HUES6 (cell line): ENCODE results near the gene WARS2.

Experiments
- H3K27ac ChIP-seq: 2 replicates; pipeline ENCODE4 v1.7.0; 2013; ENCODE audit warnings: low read depth, mild to moderate bottlenecking, low read length, inconsistent platforms
- H3K27me3 ChIP-seq: 2 replicates; pipeline ENCODE4 v1.6.1; 2013; ENCODE audit warnings: low read length; ENCODE audit not compliant: control insufficient read depth, insufficient read depth
- H3K36me3 ChIP-seq: 2 replicates; pipeline ENCODE4 v1.6.1; 2013; ENCODE audit warnings: low read length; ENCODE audit not compliant: control insufficient read depth, insufficient read depth
- H3K4me1 ChIP-seq: 2 replicates; pipeline ENCODE4 v1.6.1; 2013; ENCODE audit warnings: low read length; ENCODE audit not compliant: control insufficient read depth, insufficient read depth
- H3K4me3 ChIP-seq: 2 replicates; pipeline ENCODE4 v1.5.1; 2013; ENCODE audit warnings: low read depth, low read length
- H3K9ac ChIP-seq: one replicate; pipeline ENCODE4 v1.6.1; 2013; ENCODE audit warnings: mild to moderate bottlenecking, low read length
- H3K9me3 ChIP-seq: 2 replicates; pipeline ENCODE4 v1.6.1; 2013; ENCODE audit warnings: low read depth, low read length; ENCODE audit not compliant: control insufficient read depth, insufficient read depth

WARS2 gene

DNA sequence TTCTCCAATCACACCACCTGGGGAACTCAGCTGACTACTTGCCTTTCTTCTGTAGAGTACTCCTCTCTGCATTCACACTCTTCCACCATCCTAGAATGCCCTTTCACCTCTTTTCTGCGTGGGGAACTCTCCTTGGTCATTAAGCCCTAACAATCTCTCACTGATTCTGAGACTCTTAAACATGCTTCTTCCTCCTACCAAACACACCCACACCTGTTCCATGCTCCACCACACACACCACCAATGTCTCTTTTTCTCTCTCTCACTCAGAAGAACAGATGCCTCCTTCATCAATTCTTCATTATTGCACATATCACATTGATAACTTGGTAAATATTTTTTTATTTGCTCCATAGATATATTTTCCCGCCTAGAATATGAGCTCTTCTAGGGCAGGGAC is 53.6 kb downstream of the WARS2 start:
- H3K27me3 ChIP-seq: no peaks in the 10 kb centered on the region
- peaks cover 6% of the 10 kb centered on the region; the same call in 1 of the 2 replicates for H3K4me1 ChIP-seq
- H3K9me3 ChIP-seq: no peaks in the 10 kb centered on the region; the same call in 1 of the 2 replicates
- H3K4me3 ChIP-seq: no peak overlapping the region
- no peaks in the 10 kb centered on the region for H3K36me3 ChIP-seq
- no peak overlapping the region for H3K27ac ChIP-seq
- H3K9ac ChIP-seq: no peak overlapping the region

- Histone ChIP-seq H3K27ac (no peak overlapping the region), H3K4me3 (no peak overlapping the region), H3K4me1 (peaks cover 15% of the 10 kb centered on the region), H3K27me3 (no peaks in the 10 kb centered on the region), H3K36me3 (no peaks in the 10 kb centered on the region), H3K9me3 (no peaks in the 10 kb centered on the region), H3K9ac (no peak overlapping the region)
Measured at GRCh38 chr1:119084798-119085197, 55.7 kb downstream of the WARS2 start.

- Histone ChIP-seq H3K4me1 (peaks cover 15% of the 10 kb centered on the region), H3K36me3 (no peaks in the 10 kb centered on the region)
Measured at GRCh38 chr1:119083980-119084379, 56.5 kb downstream of the WARS2 start.

GRCh38 chr1:119083479-119083878 is 57.0 kb downstream of the WARS2 start:
- Histone ChIP-seq H3K27ac (no peak overlapping the region), H3K4me1 (peaks cover 15% of the 10 kb centered on the region), H3K4me3 (no peak overlapping the region), H3K27me3 (no peaks in the 10 kb centered on the region), H3K9me3 (no peaks in the 10 kb centered on the region), H3K9ac (no peak overlapping the region), H3K36me3 (no peaks in the 10 kb centered on the region)

More at GRCh38 chr1:119083980-119084379, 56.5 kb downstream of the WARS2 start:
- Histone ChIP-seq H3K4me3 (no peak overlapping the region), H3K9ac (no peak overlapping the region), H3K9me3 (no peaks in the 10 kb centered on the region), H3K27me3 (no peaks in the 10 kb centered on the region), H3K27ac (no peak overlapping the region)

GRCh38 chr1:119081700-119082099 is 58.8 kb downstream of the WARS2 start:
- Histone ChIP-seq H3K36me3 (no peaks in the 10 kb centered on the region), H3K9ac (no peak overlapping the region), H3K4me3 (no peak overlapping the region), H3K27ac (no peak overlapping the region), H3K9me3 (no peaks in the 10 kb centered on the region), H3K4me1 (peaks cover 9% of the 10 kb centered on the region), H3K27me3 (no peaks in the 10 kb centered on the region)

DNA sequence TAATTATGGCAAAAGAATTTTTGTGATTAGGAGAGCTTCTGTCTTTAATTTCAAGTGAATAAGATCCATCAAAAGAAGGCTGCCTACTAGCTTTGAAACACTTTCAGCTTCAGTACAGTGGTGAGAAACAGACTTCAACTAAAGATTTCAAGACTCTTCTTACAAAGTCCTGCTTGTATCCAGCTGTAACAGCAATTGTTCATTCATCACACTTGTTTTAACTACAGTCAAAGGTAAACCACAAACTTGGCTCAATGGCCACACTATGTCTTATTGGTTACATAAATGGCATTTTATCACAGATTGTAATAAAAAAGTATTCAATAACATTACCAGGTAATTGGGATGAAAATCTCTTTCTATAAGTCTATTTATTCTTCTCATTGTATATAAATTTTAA is 59.2 kb downstream of the WARS2 start:
- no peaks in the 10 kb centered on the region for H3K27me3 ChIP-seq
- H3K27ac ChIP-seq: no peak overlapping the region
- H3K36me3 ChIP-seq: no peaks in the 10 kb centered on the region
- no peak overlapping the region for H3K4me3 ChIP-seq
- peaks cover 9% of the 10 kb centered on the region for H3K4me1 ChIP-seq
- no peaks in the 10 kb centered on the region for H3K9me3 ChIP-seq
- H3K9ac ChIP-seq: no peak overlapping the region

- no peaks in the 10 kb centered on the region for H3K27me3 ChIP-seq
- peaks cover 9% of the 10 kb centered on the region for H3K4me1 ChIP-seq
- H3K9ac ChIP-seq: no peak overlapping the region
- no peaks in the 10 kb centered on the region for H3K9me3 ChIP-seq
- no peak overlapping the region for H3K4me3 ChIP-seq
- no peak overlapping the region for H3K27ac ChIP-seq
- no peaks in the 10 kb centered on the region for H3K36me3 ChIP-seq
Measured at GRCh38 chr1:119080586-119080985, 59.9 kb downstream of the WARS2 start.

DNA sequence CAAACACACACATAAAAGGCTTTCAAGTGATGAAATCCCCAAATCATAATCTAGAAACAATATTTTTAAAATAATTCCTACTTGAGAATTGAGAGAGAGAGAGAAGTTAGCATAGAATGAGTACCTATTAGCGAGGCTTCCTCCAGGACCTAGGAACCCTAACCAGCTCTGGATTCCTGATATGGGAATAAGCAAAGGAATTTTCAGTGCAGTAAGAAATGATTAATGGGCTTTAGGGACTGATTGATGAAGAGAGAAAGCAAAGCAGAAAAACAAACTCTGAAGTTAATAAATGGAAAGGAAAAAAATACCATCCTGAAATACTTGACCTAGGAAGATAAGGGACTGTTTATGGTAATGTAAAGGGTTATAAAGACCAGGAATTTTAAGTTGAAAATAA is 60.6 kb downstream of the WARS2 start:
- no peak overlapping the region for H3K4me3 ChIP-seq
- H3K4me1 ChIP-seq: peaks cover 9% of the 10 kb centered on the region
- no peaks in the 10 kb centered on the region for H3K36me3 ChIP-seq
- H3K9me3 ChIP-seq: no peaks in the 10 kb centered on the region
- H3K27ac ChIP-seq: no peak overlapping the region
- no peak overlapping the region for H3K9ac ChIP-seq
- no peaks in the 10 kb centered on the region for H3K27me3 ChIP-seq

DNA sequence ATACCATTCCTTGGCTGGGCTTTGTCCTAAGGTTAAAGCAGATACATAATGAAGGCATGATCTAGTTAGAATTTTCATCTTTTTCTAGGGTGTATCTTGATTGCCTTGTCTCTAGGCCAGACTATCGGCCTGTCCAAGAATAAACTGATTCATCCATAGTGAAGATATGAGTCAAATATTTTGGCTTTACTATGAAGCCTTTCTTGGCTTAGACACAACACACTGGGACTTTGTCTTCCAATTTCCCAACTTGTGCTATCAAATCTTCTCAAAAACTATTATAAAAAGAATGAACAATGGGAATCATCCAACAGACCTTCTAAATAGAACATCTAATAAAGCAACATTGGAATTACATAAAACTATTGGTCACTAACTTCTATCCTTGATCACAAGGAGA is 64.8 kb downstream of the WARS2 start:
- no peaks in the 10 kb centered on the region for H3K36me3 ChIP-seq
- H3K27me3 ChIP-seq: no peaks in the 10 kb centered on the region
- no peak overlapping the region for H3K9ac ChIP-seq
- peaks cover 4% of the 10 kb centered on the region for H3K4me1 ChIP-seq
- no peak overlapping the region for H3K4me3 ChIP-seq
- no peaks in the 10 kb centered on the region for H3K9me3 ChIP-seq
- H3K27ac ChIP-seq: no peak overlapping the region

DNA sequence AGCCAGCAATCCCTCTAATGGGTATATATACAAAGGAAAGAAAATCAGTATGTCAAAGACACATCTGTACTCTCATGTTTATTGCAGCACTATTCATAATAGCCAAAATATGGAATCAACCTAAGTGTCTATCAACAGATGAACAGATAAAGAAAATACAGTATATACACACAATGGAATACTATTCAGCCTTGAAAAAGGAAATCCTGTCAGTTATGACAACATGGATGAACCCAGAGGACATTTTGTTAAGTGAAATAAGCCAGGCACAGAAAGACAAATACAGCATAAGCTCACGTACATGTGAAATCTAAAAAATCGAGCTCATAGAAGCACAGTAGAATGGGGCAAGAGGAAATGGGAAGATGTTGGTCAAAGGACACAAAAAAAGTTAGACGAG is 69.1 kb downstream of the WARS2 start:
- no peaks in the 10 kb centered on the region for H3K9me3 ChIP-seq
- no peak overlapping the region for H3K27ac ChIP-seq
- no peaks in the 10 kb centered on the region for H3K27me3 ChIP-seq
- H3K36me3 ChIP-seq: no peaks in the 10 kb centered on the region
- no peak overlapping the region for H3K4me3 ChIP-seq
- no peak overlapping the region for H3K9ac ChIP-seq
- no peaks in the 10 kb centered on the region for H3K4me1 ChIP-seq

DNA sequence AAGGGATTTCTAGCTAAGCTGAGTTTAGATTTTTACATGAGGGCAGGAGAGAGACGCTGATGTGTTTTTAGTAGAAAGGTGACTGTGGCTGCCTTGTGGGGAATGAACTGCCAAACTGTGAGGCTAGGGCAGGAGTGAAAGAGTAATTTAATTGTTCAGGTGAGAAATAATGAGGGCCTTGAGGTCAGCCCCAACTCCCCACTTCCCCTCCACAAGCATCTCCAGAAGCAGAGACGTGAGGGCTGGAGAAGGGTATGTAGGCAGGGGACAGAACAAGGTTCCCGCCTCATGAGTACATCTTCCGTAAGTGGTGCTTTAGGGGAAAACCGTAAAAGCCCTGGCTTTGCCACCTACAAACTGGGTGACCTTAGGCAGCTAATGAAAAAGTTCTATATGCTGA is 70.8 kb downstream of the WARS2 start:
- H3K27me3 ChIP-seq: no peaks in the 10 kb centered on the region
- H3K9ac ChIP-seq: no peak overlapping the region
- no peaks in the 10 kb centered on the region for H3K36me3 ChIP-seq
- no peaks in the 10 kb centered on the region for H3K9me3 ChIP-seq
- H3K4me3 ChIP-seq: no peak overlapping the region
- no peak overlapping the region for H3K27ac ChIP-seq
- no peaks in the 10 kb centered on the region for H3K4me1 ChIP-seq

DNA sequence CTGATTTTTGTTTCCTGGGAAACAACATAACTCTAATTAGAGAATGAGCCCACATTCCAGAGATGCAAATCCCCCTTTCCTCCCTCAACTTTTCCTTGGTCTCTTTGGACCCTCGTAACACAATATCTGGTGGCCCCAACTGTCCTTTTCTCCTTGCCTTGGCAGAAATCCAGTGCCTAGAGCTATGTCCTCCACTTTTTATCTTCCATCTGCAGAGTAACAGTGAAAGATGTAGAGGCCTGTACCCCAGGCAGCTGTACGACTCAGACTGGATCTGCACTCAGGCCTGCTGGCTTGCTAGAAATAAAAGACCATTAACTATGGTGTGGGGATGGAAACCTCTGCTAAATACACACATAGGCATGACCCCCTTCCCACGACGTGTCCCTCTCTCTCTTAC is 72.0 kb downstream of the WARS2 start:
- no peak overlapping the region for H3K9ac ChIP-seq
- no peak overlapping the region for H3K4me3 ChIP-seq
- no peak overlapping the region for H3K27ac ChIP-seq
- H3K27me3 ChIP-seq: no peaks in the 10 kb centered on the region
- peaks cover 6% of the 10 kb centered on the region; the same call in 1 of the 2 replicates for H3K9me3 ChIP-seq
- no peaks in the 10 kb centered on the region for H3K36me3 ChIP-seq
- H3K4me1 ChIP-seq: no peaks in the 10 kb centered on the region
